Hepatocyte (in vitro differentiated cells): ENCODE measurements around the gene TAP2. TPM values are rescaled to one million over a fixed set of nuclear protein-coding genes. Genes with fewer than 3 reads are reported as not detected.
A peak's percentile ranks its signal among the peaks of the same experiment; 100 is the strongest.

Experiments
- DNase-seq: peaks from one replicate; pipeline ENCODE4 v3.0.0-alpha.2; 2016; ENCODE audit warnings: low spot score
- H2AFZ ChIP-seq: fragments of 200-600 bp; sonication (generic); 2 replicates; pipeline ENCODE4 v1.6.0; 2016; ENCODE audit warnings: antibody characterized with exemption, mild to moderate bottlenecking
- H3K27ac ChIP-seq: fragments of 200-600 bp; sonication (generic); 2 replicates; pipeline ENCODE4 v1.5.1; 2016; ENCODE audit warnings: mild to moderate bottlenecking
- H3K27me3 ChIP-seq: fragments of 200-600 bp; sonication (generic); 2 replicates; pipeline ENCODE4 v1.6.1; 2016
- H3K36me3 ChIP-seq: fragments of 200-600 bp; sonication (generic); replicated peaks from 2 replicates; pipeline ENCODE4 v1.5.1; 2016; ENCODE audit warnings: low read depth; ENCODE audit not compliant: insufficient read depth
- H3K4me1 ChIP-seq: fragments of 200-600 bp; sonication (generic); 2 replicates; pipeline ENCODE4 v1.5.1; 2016; ENCODE audit warnings: mild to moderate bottlenecking, moderate library complexity; ENCODE audit not compliant: insufficient read depth
- H3K4me2 ChIP-seq: fragments of 200-600 bp; sonication (generic); 2 replicates; pipeline ENCODE4 v1.6.0; 2016
- H3K4me3 ChIP-seq: fragments of 200-600 bp; sonication (generic); 2 replicates; pipeline ENCODE4 v1.5.1; 2016; ENCODE audit warnings: mild to moderate bottlenecking
- H3K79me2 ChIP-seq: fragments of 200-600 bp; sonication (generic); 2 replicates; pipeline ENCODE4 v1.6.0; 2017; ENCODE audit warnings: mild to moderate bottlenecking
- H3K9me2 ChIP-seq: fragments of 200-600 bp; sonication (generic); replicated peaks from 2 replicates; pipeline ENCODE4 v1.6.0; 2017; ENCODE audit warnings: mild to moderate bottlenecking; ENCODE audit not compliant: insufficient read depth
- H3K9me3 ChIP-seq: fragments of 200-600 bp; sonication (generic); 2 replicates; pipeline ENCODE4 v1.5.1; 2016; ENCODE audit warnings: low read depth, mild to moderate bottlenecking
- H4K20me1 ChIP-seq: fragments of 200-600 bp; sonication (generic); 2 replicates; pipeline ENCODE4 v1.6.0; 2016; ENCODE audit warnings: mild to moderate bottlenecking; ENCODE audit not compliant: insufficient read depth, poor library complexity, severe bottlenecking
- EZH2 ChIP-seq: fragments of 200-600 bp; sonication (generic); IDR thresholded peaks from 2 replicates; pipeline ENCODE4 v1.6.1; 2016; ENCODE audit warnings: antibody characterized with exemption, mild to moderate bottlenecking, borderline replicate concordance
- EZH2phosphoT487 ChIP-seq: fragments of 200-600 bp; sonication (generic); IDR thresholded peaks from one replicate; pipeline ENCODE4 v1.6.1; 2018; ENCODE audit warnings: antibody characterized with exemption, mild to moderate bottlenecking, low read depth, moderate library complexity; ENCODE audit not compliant: unreplicated experiment, severe bottlenecking
- WGBS: methylation state at CpG from one replicate; pipeline ENCODE4 v1.1.6; 2016; ENCODE audit warnings: low lambda C conversion rate; ENCODE audit errors: missing lambda C conversion rate; 5-methylcytosine and 5-hydroxymethylcytosine counted together
- polyA plus RNA-seq: library from polyadenylated mRNA; unstranded; fragments of >200 nt; fragmentation: Nextera tagmentation; extraction: Ambion mirVana; gene quantifications from 2 replicates; pipeline ENCODE4 v1.2.1, GENCODE V29; 2016
- total RNA-seq: library from RNA; depleted of rRNA; stranded (reverse); fragments of >200 nt; gene quantifications from 2 replicates; pipeline ENCODE4 v1.2.3, GENCODE V29; 2014
- TF ChIP-seq, protein P1 (sequence below): fragments of 200-600 bp; sonication (generic); IDR thresholded peaks from 2 replicates; pipeline ENCODE4 v1.5.1; 2016; ENCODE audit warnings: antibody characterized with exemption, mild to moderate bottlenecking; ENCODE audit not compliant: poor library complexity

Gene TAP2
- total and polyA plus RNA-seq, 2 experiments from 2014 or later = 1.2 to 11.7 TPM

DNA sequence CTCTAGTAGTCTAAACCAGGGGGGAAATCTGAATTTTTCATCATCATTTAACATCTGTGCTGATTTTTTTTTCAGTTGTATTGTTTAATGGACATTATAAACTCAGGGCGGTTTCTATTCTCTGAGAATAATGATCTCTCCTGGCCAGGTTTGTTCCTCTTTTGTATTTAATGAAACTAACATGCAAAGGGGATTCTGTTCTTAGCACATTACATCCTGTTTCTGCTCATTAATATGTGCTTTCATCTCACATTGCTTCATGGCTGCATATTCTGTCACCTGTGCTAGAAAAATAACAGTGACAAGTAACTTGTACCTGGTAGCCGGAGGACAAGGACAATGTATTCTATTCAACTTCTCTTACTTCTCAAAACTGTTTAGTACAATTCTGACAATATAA lies 22.5 kb downstream of the TAP2 start:
- WGBS = 100% methylated on average over 2 of the region's 2 CpGs
- H4K20me1 ChIP-seq = no peaks in the 10 kb centered on the region
- H3K9me2 ChIP-seq = no peaks in the 10 kb centered on the region
- H3K9me3 ChIP-seq = no peaks in the 10 kb centered on the region
- no peaks in the 10 kb centered on the region for H3K79me2 ChIP-seq
- no peak for DNase-seq
- H3K27ac ChIP-seq = peak overlapping the region; percentile 69
- H2AFZ ChIP-seq = no peak overlapping the region
- no peak overlapping the region for H3K4me3 ChIP-seq
- no peaks in the 10 kb centered on the region for H3K4me1 ChIP-seq
- H3K36me3 ChIP-seq = no peaks in the 10 kb centered on the region
- H3K27me3 ChIP-seq = no peaks in the 10 kb centered on the region
- TF ChIP-seq EZH2 = no peak
- TF ChIP-seq, protein P1, sequence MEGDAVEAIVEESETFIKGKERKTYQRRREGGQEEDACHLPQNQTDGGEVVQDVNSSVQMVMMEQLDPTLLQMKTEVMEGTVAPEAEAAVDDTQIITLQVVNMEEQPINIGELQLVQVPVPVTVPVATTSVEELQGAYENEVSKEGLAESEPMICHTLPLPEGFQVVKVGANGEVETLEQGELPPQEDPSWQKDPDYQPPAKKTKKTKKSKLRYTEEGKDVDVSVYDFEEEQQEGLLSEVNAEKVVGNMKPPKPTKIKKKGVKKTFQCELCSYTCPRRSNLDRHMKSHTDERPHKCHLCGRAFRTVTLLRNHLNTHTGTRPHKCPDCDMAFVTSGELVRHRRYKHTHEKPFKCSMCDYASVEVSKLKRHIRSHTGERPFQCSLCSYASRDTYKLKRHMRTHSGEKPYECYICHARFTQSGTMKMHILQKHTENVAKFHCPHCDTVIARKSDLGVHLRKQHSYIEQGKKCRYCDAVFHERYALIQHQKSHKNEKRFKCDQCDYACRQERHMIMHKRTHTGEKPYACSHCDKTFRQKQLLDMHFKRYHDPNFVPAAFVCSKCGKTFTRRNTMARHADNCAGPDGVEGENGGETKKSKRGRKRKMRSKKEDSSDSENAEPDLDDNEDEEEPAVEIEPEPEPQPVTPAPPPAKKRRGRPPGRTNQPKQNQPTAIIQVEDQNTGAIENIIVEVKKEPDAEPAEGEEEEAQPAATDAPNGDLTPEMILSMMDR = no peak
- no peak for TF ChIP-seq EZH2phosphoT487
- no peak overlapping the region for H3K4me2 ChIP-seq

DNA sequence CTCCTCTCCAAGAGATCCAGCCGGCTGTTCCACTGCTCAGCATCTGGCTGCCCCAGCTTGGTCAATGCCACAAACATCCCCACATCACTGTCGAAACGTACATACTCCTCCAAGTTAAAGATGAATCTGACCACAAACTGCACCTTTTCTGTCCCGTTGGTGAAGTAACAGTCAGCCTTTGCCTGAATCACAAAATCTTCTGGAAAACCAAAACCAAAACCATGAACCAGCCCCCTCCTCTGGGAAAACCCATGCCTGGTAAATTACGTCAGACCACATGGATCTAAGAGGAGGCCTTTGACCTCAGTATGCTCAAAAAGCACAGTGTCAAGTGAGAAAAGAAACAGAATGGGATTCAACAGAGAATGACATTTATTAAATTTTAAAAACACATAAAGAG lies 23.4 kb downstream of the TAP2 start:
- H3K79me2 ChIP-seq = no peaks in the 10 kb centered on the region
- H4K20me1 ChIP-seq = no peaks in the 10 kb centered on the region
- DNase-seq = no peak
- 88% methylated on average over 5 of the region's 5 CpGs for WGBS
- no peaks in the 10 kb centered on the region for H3K4me1 ChIP-seq
- H3K9me2 ChIP-seq = no peaks in the 10 kb centered on the region
- H3K27me3 ChIP-seq = no peaks in the 10 kb centered on the region
- no peak overlapping the region for H3K4me2 ChIP-seq
- H2AFZ ChIP-seq = no peak overlapping the region
- no peaks in the 10 kb centered on the region for H3K9me3 ChIP-seq
- TF ChIP-seq EZH2phosphoT487 = no peak
- TF ChIP-seq EZH2 = no peak
- TF ChIP-seq, protein P1 = no peak
- no peak overlapping the region for H3K27ac ChIP-seq
- H3K4me3 ChIP-seq = no peak overlapping the region
- no peaks in the 10 kb centered on the region for H3K36me3 ChIP-seq

DNA sequence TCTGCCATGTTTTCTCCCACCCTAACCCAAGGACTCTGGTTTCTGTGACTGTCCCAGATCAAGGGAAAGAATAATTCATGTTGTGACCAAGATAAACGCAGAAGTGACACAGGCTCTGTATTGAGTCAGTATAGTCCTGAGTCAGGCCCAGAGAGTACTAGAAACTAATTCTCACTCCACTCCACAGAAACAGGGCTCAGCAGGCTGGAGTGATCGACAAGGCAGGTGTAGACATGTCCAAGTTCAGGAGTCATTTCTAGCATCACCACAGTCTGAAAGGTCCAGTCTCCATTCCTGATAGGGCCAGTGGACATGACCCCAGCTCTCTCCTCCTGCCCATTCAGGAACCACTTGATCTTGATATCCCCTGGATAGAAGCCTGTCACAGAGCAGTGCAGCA lies 24.4 kb downstream of the TAP2 start:
- H3K9me3 ChIP-seq = no peaks in the 10 kb centered on the region
- H3K9me2 ChIP-seq = no peaks in the 10 kb centered on the region
- H3K36me3 ChIP-seq = no peaks in the 10 kb centered on the region
- H3K27ac ChIP-seq = no peak overlapping the region
- WGBS = 68% methylated on average over 2 of the region's 2 CpGs
- H3K79me2 ChIP-seq = no peaks in the 10 kb centered on the region
- H3K4me2 ChIP-seq = no peak overlapping the region
- H3K4me1 ChIP-seq = no peaks in the 10 kb centered on the region
- no peak for DNase-seq
- no peak overlapping the region for H2AFZ ChIP-seq
- H4K20me1 ChIP-seq = no peaks in the 10 kb centered on the region
- TF ChIP-seq EZH2phosphoT487 = no peak
- H3K27me3 ChIP-seq = no peaks in the 10 kb centered on the region
- H3K4me3 ChIP-seq = no peak overlapping the region

DNA sequence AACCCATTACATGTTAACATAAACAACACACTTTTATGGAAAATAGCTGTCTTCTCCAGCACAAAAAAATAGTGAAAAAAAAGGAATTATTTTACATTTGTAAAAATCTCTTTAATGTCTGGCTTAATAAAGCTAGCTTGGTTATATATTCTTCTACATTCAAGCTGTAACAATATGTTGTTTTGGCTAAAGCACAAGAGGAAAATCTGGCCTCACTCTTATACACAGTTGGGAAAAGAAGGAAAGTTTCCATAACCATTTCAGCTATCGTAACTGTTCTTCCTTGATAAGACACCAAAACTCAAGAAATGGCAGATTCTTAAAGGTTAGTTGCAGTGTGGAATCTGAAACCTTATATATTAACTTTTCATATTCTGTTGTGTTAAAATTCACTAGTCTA lies 29.4 kb downstream of the TAP2 start:
- Histone ChIP-seq H4K20me1 (no peaks in the 10 kb centered on the region), H3K4me2 (no peak overlapping the region), H3K27ac (no peak overlapping the region), H3K4me1 (no peaks in the 10 kb centered on the region), H3K9me3 (no peaks in the 10 kb centered on the region), H3K36me3 (no peaks in the 10 kb centered on the region), H2AFZ (no peak overlapping the region), H3K9me2 (no peaks in the 10 kb centered on the region), H3K27me3 (peaks cover 6% of the 10 kb centered on the region), H3K4me3 (no peak overlapping the region), H3K79me2 (no peaks in the 10 kb centered on the region)
- TF ChIP-seq EZH2 (no peak), EZH2phosphoT487 (no peak)
- TF ChIP-seq, protein P1 = no peak
- 0% methylated on average over 1 of the region's 1 CpG for WGBS
- DNase-seq = no peak
